ENCODE results near the gene PRCD. TPM values are rescaled to one million over a fixed set of nuclear protein-coding genes. Genes with fewer than 3 reads are reported as not detected.

PRCD gene
- total RNA-seq, 1 donor from 2014 or later: 5.3 TPM

GRCh38 chr17:76550712-76551615, 11.1 kb downstream of the PRCD start:
- no peaks in the 10 kb centered on the region for H3K36me3 Mint-ChIP-seq (ENCODE audit: low read depth)
- POLR2A ChIA-PET: interaction anchor here (0.5 to 1.2 kb wide), 3 partner anchors 23 to 71 kb away, joined by 3 to 5 read pairs (median 3); no protein-coding TSS in a partner anchor
- no peak for TF ChIP-seq CTCF (IDR thresholded peaks at IDR 0.05)
- peaks cover 17% of the 10 kb centered on the region for H3K4me1 Mint-ChIP-seq
- intact Hi-C loops (cut with micrococcal nuclease): loop anchor here (10.0 kb wide), 1 partner anchor 894 kb away; no protein-coding TSS in a partner anchor
- ATAC-seq (ENCODE audit: low read depth) (no peak), DNase-seq (no peak)
- peak overlapping the region; percentile 19 for H3K27ac Mint-ChIP-seq
- CTCF ChIA-PET: interaction anchor here (0.9 to 2.4 kb wide), 3 partner anchors 22 to 73 kb away, joined by 3 to 19 read pairs (median 5); no protein-coding TSS in a partner anchor
- no peaks in the 10 kb centered on the region for H3K9me3 Mint-ChIP-seq
- no peaks in the 10 kb centered on the region for H3K27me3 Mint-ChIP-seq
- H3K4me3 Mint-ChIP-seq: peak overlapping the region; percentile 35

- Mint-ChIP-seq H3K4me1 (peaks cover 21% of the 10 kb centered on the region), H3K27ac (no peak overlapping the region), H3K4me3 (no peak overlapping the region), H3K36me3 (ENCODE audit: low read depth) (no peaks in the 10 kb centered on the region), H3K27me3 (no peaks in the 10 kb centered on the region), H3K9me3 (no peaks in the 10 kb centered on the region)
- ATAC-seq (ENCODE audit: low read depth) (no peak), DNase-seq (no peak)
- no peak for TF ChIP-seq CTCF (IDR thresholded peaks at IDR 0.05)
- intact Hi-C loops (cut with micrococcal nuclease): loop anchor here (10.0 kb wide), 1 partner anchor 893 kb away; no protein-coding TSS in a partner anchor
- ChIA-PET CTCF (interaction anchor here (0.9 to 2.4 kb wide), 3 partner anchors 23 to 72 kb away, joined by 3 to 19 read pairs (median 5); no protein-coding TSS in a partner anchor), POLR2A (no interaction called here)
Observed at GRCh38 chr17:76551685-76552084, 11.8 kb downstream of the PRCD start.

GRCh38 chr17:76553178-76553908, 13.5 kb downstream of the PRCD start:
- intact Hi-C loops (cut with micrococcal nuclease): loop anchor here (10.0 kb wide), 1 partner anchor 891 kb away; no protein-coding TSS in a partner anchor
- no peak for TF ChIP-seq CTCF (IDR thresholded peaks at IDR 0.05)
- H3K9me3 Mint-ChIP-seq: no peaks in the 10 kb centered on the region
- H3K4me1 Mint-ChIP-seq: peaks cover 36% of the 10 kb centered on the region
- CTCF ChIA-PET: no interaction called here
- H3K4me3 Mint-ChIP-seq: no peak overlapping the region
- H3K27ac Mint-ChIP-seq: no peak overlapping the region
- ATAC-seq (ENCODE audit: low read depth) (no peak), DNase-seq (no peak)
- H3K36me3 Mint-ChIP-seq (ENCODE audit: low read depth): peaks cover 8% of the 10 kb centered on the region
- POLR2A ChIA-PET: interaction anchor here (0.6 to 1.4 kb wide), 2 partner anchors 25 to 68 kb away, joined by 3 to 4 read pairs; no protein-coding TSS in a partner anchor
- H3K27me3 Mint-ChIP-seq: no peaks in the 10 kb centered on the region

- Mint-ChIP-seq H3K36me3 (ENCODE audit: low read depth) (peaks cover 14% of the 10 kb centered on the region), H3K4me3 (no peak overlapping the region)
Observed at GRCh38 chr17:76554131-76554530, 14.3 kb downstream of the PRCD start.

More at GRCh38 chr17:76554131-76554530, 14.3 kb downstream of the PRCD start:
- Mint-ChIP-seq H3K9me3 (no peaks in the 10 kb centered on the region), H3K27ac (no peak overlapping the region), H3K27me3 (no peaks in the 10 kb centered on the region), H3K4me1 (peaks cover 44% of the 10 kb centered on the region)
- DNase-seq (no peak), ATAC-seq (ENCODE audit: low read depth) (no peak)
- ChIA-PET CTCF (interaction anchor here (0.9 kb wide), 1 partner anchor 69 kb away, joined by 3 read pairs; no protein-coding TSS in a partner anchor), POLR2A (interaction anchor here (1.4 kb wide), 1 partner anchor 26 kb away, joined by 4 read pairs; no protein-coding TSS in a partner anchor)
- TF ChIP-seq CTCF (IDR thresholded peaks at IDR 0.05): no peak
- intact Hi-C loops (cut with micrococcal nuclease): loop anchor here (10.0 kb wide), 1 partner anchor 891 kb away; no protein-coding TSS in a partner anchor

All from activated B cell treated with CpG ODN at 0.5 μM for 24 hours (primary cell).